ENCODE measurements around the gene MYEF2.

- TF ChIP-seq, protein P1, sequence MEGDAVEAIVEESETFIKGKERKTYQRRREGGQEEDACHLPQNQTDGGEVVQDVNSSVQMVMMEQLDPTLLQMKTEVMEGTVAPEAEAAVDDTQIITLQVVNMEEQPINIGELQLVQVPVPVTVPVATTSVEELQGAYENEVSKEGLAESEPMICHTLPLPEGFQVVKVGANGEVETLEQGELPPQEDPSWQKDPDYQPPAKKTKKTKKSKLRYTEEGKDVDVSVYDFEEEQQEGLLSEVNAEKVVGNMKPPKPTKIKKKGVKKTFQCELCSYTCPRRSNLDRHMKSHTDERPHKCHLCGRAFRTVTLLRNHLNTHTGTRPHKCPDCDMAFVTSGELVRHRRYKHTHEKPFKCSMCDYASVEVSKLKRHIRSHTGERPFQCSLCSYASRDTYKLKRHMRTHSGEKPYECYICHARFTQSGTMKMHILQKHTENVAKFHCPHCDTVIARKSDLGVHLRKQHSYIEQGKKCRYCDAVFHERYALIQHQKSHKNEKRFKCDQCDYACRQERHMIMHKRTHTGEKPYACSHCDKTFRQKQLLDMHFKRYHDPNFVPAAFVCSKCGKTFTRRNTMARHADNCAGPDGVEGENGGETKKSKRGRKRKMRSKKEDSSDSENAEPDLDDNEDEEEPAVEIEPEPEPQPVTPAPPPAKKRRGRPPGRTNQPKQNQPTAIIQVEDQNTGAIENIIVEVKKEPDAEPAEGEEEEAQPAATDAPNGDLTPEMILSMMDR (IDR thresholded peaks at IDR 0.05; ENCODE audit: control extremely low read depth in 1 of 3, insufficient read depth in 1 of 3, low read depth in 1 of 3, low read length in 3 of 3) = no peak
- TF ChIP-seq JUN (IDR thresholded peaks at IDR 0.05; ENCODE audit: low read depth, low read length) = no peak
- TF ChIP-seq, protein P2, sequence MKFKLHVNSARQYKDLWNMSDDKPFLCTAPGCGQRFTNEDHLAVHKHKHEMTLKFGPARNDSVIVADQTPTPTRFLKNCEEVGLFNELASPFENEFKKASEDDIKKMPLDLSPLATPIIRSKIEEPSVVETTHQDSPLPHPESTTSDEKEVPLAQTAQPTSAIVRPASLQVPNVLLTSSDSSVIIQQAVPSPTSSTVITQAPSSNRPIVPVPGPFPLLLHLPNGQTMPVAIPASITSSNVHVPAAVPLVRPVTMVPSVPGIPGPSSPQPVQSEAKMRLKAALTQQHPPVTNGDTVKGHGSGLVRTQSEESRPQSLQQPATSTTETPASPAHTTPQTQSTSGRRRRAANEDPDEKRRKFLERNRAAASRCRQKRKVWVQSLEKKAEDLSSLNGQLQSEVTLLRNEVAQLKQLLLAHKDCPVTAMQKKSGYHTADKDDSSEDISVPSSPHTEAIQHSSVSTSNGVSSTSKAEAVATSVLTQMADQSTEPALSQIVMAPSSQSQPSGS (IDR thresholded peaks at IDR 0.05; ENCODE audit: low read length) = no peak
- TF ChIP-seq, protein P3, sequence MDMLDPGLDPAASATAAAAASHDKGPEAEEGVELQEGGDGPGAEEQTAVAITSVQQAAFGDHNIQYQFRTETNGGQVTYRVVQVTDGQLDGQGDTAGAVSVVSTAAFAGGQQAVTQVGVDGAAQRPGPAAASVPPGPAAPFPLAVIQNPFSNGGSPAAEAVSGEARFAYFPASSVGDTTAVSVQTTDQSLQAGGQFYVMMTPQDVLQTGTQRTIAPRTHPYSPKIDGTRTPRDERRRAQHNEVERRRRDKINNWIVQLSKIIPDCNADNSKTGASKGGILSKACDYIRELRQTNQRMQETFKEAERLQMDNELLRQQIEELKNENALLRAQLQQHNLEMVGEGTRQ (IDR thresholded peaks at IDR 0.05; ENCODE audit: low read length) = no peak
- TF ChIP-seq POLR2A (IDR thresholded peaks at IDR 0.05; ENCODE audit: control extremely low read depth in 1 of 2, low read depth in 2 of 2, low read length in 2 of 2) = no peak
- no peak for TF ChIP-seq EZH2 (IDR thresholded peaks at IDR 0.05; ENCODE audit: low read depth, low read length, severe bottlenecking)
- no peak for TF ChIP-seq SUZ12 (IDR thresholded peaks at IDR 0.05; ENCODE audit: low read length)
- TF ChIP-seq CREB1 (IDR thresholded peaks at IDR 0.05) = no peak
- TF ChIP-seq BACH1 (IDR thresholded peaks at IDR 0.05; ENCODE audit: low read length) = no peak
Measured at GRCh38 chr15:48086133-48086532, 92.0 kb downstream of the MYEF2 start.
